RWPE1 (cell line): Measurements from ENCODE around the gene SLC25A6.

Experiments
- CTCF ChIA-PET: fragments of 350-600 bp; sonication (Branson Sonifier 250); formaldehyde crosslinking; extraction: SDS; loops from one replicate; lab custom pipeline; 2021; lab: Yijun Ruan, JAX
- POLR2A ChIA-PET: fragments of 400-600 bp; formaldehyde crosslinking; extraction: SDS; loops from one replicate; lab custom pipeline; 2020; ENCODE audit warnings: antibody characterized with exemption; ENCODE audit not compliant: low non-redundant PET; lab: Yijun Ruan, JAX
- DNase-seq: peaks from one replicate; pipeline ENCODE4 v3.0.0; 2012; ENCODE audit warnings: low spot score
- H3K27ac ChIP-seq: fragments of 450-650 bp; 2 replicates; pipeline ENCODE4 v1.5.1; 2017
- TF ChIP-seq, protein P1 (sequence below): fragments of 450-650 bp; conservative IDR thresholded peaks from 2 replicates; pipeline ENCODE4 v1.5.1; 2017; ENCODE audit warnings: low read depth, mild to moderate bottlenecking

The SLC25A6 gene

GRCh38 chrX:1395646-1396216, 3.8 kb upstream of the SLC25A6 start:
- CTCF ChIA-PET, result no interaction called here
- no peak overlapping the region for H3K27ac ChIP-seq
- TF ChIP-seq, protein P1, sequence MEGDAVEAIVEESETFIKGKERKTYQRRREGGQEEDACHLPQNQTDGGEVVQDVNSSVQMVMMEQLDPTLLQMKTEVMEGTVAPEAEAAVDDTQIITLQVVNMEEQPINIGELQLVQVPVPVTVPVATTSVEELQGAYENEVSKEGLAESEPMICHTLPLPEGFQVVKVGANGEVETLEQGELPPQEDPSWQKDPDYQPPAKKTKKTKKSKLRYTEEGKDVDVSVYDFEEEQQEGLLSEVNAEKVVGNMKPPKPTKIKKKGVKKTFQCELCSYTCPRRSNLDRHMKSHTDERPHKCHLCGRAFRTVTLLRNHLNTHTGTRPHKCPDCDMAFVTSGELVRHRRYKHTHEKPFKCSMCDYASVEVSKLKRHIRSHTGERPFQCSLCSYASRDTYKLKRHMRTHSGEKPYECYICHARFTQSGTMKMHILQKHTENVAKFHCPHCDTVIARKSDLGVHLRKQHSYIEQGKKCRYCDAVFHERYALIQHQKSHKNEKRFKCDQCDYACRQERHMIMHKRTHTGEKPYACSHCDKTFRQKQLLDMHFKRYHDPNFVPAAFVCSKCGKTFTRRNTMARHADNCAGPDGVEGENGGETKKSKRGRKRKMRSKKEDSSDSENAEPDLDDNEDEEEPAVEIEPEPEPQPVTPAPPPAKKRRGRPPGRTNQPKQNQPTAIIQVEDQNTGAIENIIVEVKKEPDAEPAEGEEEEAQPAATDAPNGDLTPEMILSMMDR, result no peak
- no peak for DNase-seq
- POLR2A ChIA-PET, result no interaction called here

- TF ChIP-seq, protein P1, result no peak
- POLR2A ChIA-PET, result no interaction called here
- H3K27ac ChIP-seq, result peak overlapping the region; percentile 39
Measured at GRCh38 chrX:1394731-1395501, 3.0 kb upstream of the SLC25A6 start.

DNA sequence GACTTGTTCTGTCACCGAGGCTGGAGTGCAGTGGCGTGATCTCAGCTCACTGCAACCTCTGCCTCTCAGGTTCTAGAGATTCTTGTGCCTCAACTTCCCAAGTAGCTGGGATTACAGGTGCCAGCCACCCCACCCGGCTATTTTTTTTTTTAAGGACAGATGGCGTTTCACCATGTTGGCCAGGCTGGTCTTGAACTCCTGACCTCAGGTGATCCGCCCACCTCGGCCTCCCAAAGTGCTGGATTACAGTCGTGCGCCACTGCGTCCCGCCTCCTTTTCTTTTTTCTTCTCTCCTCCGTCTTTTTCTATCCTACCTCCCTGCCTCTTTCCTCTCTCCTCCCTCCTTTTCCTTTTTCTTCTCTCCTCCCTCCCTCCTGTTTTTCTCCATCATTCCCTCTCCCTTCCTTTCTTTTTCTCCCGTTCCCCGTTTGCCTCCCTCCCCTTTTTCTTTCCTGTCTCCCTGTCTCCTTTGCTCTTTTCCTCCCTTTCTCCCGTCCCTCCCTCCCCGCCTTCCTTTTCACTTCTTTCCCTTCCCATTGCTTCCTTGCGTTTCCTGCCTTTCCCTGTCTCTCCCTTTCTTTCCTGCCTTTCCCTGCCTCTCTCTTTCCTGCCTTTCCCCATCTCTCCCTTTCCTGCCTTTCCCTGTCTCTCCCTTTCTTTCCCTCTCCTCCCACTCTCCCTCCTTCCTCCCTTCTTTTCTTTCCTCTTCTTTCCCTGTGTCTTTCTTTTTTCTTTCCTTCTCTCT, 2.1 kb upstream of the SLC25A6 start:
- POLR2A ChIA-PET, result no interaction called here
- CTCF ChIA-PET, result no interaction called here
- DNase-seq, result no peak
- TF ChIP-seq, protein P1, result no peak
- H3K27ac ChIP-seq, result peak overlapping the region; percentile 99

More at GRCh38 chrX:1394731-1395501, 3.0 kb upstream of the SLC25A6 start:
- CTCF ChIA-PET, result no interaction called here
- DNase-seq, result no peak

- CTCF ChIA-PET, result no interaction called here
- peak; percentile 45 for DNase-seq
- peak overlapping the region; percentile 99 for H3K27ac ChIP-seq
- TF ChIP-seq, protein P1, result no peak
- POLR2A ChIA-PET, result no interaction called here
Measured at GRCh38 chrX:1392376-1393068, 609 bp upstream of the SLC25A6 start.

DNA sequence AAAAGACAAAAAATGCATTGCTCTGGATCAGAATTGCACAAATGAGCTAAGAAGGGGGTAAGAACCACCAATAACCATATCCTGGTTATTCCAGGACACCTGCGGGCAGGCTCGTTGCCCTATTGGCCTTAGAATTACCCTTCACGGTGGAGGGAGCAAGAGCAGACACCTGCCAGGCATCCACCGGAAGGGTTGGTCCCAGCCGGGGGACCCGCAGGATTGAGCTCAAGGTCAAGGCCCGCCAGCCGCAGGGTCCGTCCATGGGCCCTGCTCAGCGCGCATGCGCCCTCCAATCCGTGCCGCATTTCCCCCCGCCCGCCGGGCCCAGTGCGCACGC, 575 bp downstream of the SLC25A6 start:
- DNase-seq, result peak; percentile 81
- TF ChIP-seq, protein P1, result no peak
- ChIA-PET POLR2A (no interaction called here), CTCF (no interaction called here)
- H3K27ac ChIP-seq, result peak overlapping the region; percentile 99

GRCh38 chrX:1390621-1391369, 1.1 kb downstream of the SLC25A6 start:
- no peak for DNase-seq
- ChIA-PET CTCF (no interaction called here), POLR2A (no interaction called here)
- peak overlapping the region; percentile 99 for H3K27ac ChIP-seq
- TF ChIP-seq, protein P1, result no peak
